GM19395 (cell line): Measurements from ENCODE around the gene PAM16.

Experiments
- ATAC-seq: cut with Tn5 transposase; IDR thresholded peaks from one replicate; pipeline ENCODE4 v1.9.1; 2021; ENCODE audit warnings: mild to moderate bottlenecking, moderate library complexity; ENCODE audit not compliant: unreplicated experiment

Gene PAM16

DNA sequence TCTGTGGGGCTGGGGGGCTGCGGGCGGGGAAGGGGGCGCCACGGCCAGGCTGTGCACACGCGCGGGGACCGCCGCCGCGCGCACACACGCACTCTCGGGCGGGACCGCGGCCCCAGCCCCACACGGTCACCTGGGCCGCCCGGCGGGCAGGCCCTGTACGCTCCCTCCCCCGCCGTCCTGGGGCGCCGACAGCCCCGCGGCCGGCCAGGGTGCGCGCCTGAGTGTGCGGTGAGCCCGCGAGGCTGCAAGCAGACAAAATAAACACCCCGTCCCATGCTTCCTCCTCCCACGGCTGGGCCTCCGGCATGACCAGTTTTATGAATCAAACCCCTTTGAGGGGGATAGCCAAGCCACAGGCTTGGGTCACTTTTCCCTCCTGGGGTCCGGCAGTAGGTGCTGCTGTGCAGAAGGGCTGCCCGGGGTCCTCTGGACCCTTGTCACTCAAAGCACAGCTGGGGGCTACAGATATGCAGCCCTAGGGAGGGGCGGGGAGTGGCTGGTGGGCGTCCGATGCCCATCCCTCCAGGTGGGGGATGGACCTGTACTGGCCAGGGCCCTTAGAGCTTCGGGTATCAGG is 21.0 kb upstream of the PAM16 start:
- ATAC-seq = peak; percentile 36

DNA sequence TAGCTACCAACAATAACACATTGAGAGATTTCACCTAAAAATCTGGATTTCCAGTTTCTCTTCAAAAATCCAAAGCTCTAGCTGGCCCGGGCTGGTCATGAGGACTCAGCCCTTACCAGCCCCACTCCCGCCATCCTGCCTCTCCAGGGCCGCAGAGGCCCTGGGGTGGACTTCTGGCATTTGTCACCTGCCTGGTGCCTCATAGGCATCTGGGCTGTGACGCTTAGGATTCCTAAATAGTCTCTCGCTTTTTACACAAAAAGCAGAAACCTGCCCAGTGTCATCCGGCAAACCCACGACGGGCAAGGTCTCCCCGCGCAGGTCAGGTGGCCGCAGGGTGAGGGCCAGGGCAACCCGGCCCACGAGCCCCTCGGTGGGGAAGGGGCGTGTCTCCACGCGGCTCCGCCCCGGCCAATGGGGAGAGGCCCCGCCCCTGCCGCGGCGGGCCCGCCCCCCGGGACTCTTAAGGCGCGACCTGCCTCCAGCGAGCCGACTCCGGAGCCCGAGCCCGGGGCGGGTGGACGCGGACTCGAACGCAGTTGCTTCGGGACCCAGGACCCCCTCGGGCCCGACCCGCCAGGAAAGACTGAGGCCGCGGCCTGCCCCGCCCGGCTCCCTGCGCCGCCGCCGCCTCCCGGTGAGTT is 20.4 kb upstream of the PAM16 start, which contains the start of gene VASN:
Gene VASN (plus strand): TSS at position 492 of the 644 bp plus-strand sequence. CDS start 9,030 bp downstream, outside the sequence.
- ATAC-seq = peak; percentile 63

DNA sequence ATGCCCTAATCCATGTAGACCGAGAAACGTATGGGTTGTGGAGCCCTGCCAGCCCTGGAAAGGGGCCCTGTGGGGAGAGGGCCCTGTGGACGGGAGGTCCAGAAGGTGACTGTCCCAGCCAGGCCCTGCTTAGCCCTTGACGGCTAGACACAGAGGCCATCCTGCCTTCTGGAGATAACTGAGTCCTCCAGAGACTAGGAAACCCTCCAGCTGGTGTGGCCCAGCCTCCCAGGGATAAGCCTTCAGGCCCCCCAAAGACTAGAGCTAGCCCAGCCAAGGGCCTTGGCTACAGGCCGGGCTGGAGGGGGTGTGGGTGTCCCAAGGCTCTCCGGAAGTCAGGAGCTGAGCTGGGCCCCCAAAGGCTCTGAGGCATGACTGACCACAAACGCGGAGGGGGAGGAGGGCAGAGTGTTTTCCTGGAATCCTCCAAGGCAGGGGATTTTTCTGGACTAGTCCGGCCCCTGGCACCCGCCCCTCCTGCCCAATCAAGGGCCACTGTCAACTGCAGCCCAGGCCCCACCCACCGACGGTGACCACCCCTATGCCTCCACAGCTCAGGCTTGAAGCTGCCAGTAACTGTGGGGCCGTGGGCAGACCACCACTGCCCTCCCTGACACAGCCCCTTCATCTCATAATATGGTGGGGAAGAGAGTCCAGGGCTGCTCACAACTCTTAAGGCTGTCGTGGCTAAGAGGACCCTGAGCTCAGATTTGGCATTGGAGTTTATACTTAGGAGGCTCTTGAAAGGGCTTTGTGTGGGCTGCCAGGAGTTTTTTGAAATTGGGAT is 19.6 kb upstream of the PAM16 start:
- no peak for ATAC-seq

DNA sequence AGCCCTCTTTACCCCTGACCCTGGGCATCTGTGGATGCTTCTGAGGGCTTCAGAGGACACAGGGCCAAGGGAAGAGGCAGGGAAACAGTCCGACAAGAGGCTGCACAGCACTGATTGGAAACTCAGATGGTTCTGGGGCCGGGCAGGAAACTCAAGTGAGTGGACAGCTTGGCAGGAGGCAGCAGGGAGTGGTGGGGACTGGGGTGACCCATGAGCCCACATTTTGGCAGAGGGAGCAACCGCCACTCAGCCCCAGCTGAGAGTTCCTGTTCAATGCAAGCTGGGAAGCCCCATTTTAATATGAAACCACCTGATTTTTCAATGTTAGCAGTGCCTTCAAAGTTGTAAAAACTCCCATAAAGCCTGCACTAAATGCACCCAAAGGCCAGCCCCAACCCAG is 19.0 kb upstream of the PAM16 start:
- ATAC-seq = no peak

DNA sequence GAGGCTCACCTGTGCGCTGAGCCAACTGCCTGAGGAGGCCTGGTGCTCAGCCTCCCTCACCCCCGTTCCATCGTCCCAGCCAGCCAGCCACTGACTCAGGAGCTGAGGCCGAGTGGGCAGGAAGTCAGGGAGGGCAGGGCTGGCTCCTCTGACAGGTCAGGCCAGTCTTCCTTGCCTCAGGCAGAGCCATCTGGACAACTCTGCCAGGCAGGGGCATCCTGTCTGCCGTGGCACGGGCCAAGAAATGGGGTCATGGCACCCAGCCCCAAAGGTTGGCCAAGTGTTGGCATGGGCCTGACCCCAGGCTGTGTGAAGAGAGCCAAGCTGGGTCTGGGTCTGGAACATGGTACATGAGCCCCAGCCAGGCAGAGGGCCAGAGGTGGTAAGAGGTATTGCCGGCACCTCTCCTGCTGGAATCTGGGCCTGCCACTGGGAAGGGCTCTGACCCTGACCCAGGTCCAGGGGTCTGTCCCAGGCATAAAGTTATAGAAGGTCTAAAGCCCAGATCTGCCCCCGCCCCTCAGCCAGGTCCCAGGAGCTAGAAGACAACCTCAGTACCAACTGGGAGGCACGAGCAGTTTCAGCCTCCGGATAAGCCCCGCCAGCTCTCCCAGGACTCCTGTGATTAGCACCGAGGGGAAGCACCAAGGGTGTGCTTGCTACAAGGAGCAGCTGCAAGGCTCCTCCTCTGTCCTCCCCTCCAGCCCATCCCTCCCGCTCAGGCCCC is 18.0 kb upstream of the PAM16 start:
- no peak for ATAC-seq

GRCh38 chr16:4367393-4367856 is 16.3 kb upstream of the PAM16 start:
- ATAC-seq = no peak

DNA sequence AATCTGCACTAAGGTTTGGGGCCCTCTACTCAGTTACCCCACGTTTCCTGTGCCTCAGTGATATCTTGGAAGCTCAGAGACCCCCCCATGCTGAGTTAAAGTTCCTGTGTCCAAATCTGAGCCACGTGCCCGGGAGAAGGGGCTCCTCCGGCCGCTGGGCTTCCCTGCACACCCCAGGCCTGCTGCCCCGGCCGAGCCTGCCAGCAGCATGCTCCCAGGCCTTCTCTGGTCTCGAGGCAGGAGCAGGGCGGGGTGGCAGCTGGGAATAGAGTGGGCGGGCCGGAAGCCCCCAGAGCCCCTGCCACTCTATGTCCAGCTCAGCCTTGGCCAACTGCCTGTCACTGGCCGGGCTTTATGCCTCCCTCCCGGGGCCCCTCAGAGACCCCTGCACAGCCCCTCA is 14.9 kb upstream of the PAM16 start:
- no peak for ATAC-seq

DNA sequence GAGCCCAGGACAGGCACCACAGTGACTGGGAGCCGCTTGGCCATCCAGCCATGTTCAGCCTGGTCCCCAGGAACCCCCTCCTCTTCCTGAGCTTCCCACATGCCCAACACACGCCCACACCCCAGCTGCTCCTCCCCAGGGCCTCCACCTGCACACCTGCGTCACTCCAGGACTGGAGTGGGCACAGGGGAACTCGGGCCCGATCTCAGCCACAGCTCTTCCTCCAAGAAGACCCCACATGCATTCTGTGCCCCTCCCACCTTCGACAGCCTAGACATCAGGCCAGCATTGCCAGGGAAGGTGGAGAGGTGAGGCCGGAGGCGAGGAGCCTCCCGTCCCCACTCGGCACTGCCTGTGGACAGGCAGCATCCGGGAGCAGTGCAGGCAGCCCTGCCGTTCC is 14.5 kb upstream of the PAM16 start:
- ATAC-seq = no peak

DNA sequence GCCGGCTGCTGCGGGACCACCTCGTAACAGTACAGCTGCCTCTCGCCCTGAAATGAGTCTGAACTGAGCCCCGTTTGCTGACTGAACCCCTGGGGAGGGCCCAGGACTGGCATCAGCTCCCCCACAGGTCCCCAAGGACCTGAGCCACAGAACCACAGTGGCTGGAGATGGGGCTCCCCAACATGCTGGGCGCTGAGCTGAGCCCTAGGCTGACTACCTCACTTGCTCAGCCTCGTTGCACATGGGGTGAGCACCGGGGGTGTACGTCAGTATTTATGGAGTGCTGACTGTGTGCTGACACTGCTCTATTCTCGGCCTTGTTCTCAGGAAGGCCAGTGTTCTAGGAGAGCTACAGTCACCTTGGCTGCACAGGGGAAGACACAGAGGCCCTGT is 13.9 kb upstream of the PAM16 start:
- ATAC-seq = no peak

DNA sequence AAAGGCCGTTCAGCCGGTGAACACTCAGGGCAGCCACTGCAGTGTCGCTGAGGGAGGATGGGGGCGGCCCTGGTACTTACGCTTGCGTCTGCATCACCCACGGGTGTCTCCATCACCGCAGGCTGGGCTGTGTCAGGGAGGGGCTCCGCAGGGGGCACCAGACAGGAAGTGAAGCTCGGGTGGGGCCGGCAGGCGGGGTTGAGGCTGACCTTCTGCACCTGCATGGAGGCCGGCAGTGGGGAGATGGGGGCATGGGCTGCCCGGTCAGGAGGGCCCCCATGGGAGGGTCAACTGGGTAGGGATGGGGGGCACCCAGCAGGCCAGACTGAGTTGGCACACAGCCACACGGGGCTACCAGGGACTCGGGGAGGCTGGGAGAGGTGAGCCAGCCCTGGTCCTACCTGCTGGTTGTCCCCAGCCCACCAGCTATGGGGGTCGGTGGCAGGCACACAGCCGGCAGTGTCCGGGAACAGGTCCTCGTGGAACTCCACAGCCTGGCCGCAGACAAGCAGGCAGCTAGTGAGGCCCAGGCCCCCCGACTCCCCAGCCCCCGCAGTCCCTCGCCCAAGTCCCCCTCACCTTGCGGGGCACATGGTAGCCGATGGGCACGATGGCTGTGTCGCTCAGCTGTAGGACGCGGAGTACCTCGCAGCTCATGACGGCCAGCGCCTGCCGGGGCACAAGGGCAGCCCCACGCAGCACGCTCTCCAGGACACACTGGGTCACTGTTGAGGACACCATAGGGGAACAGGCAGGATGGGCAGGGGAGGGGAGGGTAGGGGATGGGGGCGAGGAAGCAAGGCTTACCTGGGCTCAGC is 13.3 kb upstream of the PAM16 start:
- no peak for ATAC-seq

DNA sequence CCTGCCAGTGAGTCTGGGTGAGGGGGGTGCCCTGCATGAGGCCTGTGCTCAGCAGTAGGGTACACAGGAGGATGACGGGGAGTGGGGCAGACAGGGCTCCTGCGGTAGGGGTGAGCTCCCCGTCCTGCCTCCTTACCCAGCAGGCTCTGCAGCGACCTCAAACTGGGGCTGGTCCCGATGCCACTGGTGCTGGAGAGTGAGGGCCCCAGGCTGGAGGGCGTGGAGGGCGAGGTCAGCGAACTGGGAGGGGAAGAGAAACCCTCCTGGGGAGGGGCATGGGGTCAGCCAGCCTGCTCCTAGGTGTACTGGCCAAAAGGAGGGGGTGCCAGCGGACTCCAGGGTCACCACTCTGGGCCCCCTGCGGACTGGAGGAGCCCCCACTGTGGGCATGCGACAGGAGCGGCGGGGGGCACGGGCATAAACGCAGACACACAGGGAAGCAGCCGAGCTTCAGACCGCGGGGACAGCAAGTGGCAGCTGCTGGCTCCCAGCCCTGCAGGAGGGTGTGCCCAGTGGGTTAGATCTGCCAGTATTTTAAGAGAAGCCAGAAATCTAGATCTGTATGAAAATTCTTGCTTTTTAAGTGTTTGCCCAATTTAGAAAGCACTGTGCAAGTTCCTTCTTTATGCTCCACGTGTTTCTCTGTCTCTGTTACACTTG is 11.5 kb upstream of the PAM16 start:
- ATAC-seq = no peak

DNA sequence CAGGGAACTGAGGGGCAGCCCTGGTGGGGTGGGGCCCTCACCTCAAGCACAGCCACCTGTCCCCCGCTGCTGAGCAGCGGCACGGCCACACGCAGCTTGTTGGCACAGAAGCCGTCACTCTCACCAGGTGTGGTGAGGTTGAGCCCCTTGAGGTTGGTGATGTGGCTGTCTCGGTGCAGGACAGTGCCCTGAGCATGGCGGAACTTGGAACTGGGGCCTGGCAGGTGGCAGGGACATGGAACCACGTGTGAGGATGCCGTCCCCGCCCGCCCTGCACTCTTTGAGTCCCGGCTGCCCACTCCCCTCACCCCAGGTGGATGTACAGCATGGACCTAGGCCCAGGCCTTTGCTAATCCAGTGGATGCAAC is 10.8 kb upstream of the PAM16 start:
- no peak for ATAC-seq

DNA sequence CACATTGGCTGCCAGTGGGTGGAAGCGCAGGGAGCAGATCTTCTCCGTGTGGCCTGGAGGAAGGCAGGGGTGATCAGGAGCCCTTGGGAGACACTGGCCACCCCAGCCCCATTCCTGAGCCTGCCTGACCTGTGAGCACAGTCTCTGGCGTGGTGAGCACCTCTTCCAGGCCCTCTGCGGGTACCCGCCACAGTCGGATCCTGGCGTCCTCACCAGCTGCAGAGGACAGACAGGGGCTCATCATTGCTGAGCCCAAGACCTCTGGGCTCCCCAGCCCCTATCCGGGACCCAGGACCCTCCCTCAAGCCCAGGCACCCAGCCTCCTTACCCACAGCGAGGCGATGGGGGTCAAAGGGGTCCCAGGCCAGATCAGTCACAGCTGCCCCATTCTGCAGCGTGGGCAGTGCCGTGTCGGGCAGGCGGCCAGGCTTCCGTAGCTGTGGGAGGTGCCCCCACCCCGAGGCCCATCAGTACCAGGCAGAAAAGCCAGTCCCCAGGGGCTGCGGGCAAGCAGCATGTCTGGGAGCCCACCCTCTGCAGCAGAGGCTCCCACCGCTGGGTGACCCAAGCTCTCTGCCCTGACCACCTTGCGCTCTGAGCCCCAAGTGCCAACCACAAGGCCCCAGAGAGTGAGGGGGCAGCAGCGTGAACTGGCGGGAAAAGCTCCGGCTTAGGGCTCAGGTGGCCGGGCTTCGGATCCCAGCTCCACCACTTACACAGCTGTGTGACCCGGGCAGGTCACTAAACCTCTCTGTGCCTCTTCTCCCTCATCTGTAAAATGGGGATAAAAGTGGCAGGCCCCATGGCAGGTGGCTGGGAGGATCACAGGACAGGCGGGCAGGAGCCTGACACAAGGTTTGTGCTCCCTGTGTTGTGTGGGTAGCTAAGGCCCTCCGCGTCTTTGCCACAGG is 10.2 kb upstream of the PAM16 start:
- no peak for ATAC-seq

GRCh38 chr16:4360538-4361021 is 9.5 kb upstream of the PAM16 start:
- ATAC-seq = no peak

DNA sequence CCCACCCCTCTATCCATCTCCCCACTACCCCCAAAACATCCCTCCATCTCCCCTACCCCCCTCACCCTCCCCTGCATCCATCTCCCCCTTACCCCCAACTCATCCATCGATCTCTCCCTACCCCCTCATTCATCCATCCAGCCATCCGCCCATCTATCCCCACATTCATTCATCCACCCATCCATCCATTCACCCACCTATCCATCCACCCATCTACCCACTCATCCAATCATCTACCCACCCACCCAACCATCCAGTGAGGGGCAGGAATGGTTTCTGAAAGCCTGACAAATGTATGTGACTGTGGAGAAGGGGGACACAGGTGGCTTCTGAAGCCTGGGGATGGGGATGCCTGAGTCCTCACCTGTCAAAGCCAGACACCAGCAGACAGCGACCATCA is 8.8 kb upstream of the PAM16 start:
- no peak for ATAC-seq

GRCh38 chr16:4358831-4359561 is 7.9 kb upstream of the PAM16 start:
- ATAC-seq = no peak

DNA sequence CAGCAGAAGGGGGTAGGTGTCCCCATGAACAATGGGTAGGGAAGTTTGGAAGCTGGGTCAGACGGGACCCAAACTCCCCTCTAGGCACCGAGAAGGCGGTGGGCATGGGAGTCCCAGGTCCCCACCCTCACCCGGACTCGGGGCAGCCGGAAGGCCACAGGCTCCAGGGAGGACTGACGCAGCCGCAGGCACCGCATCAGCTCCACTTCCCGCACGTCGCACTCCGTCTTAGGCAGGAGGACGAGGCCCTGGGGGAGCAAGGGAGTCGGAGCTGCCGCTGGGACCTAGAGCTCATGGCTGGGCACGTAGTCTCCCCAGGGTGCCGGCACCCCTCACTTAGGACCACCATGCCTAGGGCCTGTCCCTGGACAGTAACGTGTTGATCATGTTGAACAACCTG is 7.1 kb upstream of the PAM16 start:
- no peak for ATAC-seq

GRCh38 chr16:4356820-4357219 is 5.7 kb upstream of the PAM16 start:
- no peak for ATAC-seq
